Heart left ventricle (tissue), 16 donors: ENCODE results near the gene SCRN2. TPM values are rescaled to one million over a fixed set of nuclear protein-coding genes. Genes with fewer than 3 reads are reported as not detected.
A peak's percentile ranks its signal among the peaks of the same experiment; 100 is the strongest.

ENCODE experiments used
- ATAC-seq, 4 donors: fragments of 200-7000 bp; cut with Tn5 transposase; one replicate each; pipeline ENCODE4 v1.9.1; 2020 to 2022; ENCODE audit warnings: moderate library complexity in 4 of 4, mild to moderate bottlenecking in 3 of 4, moderate number of reproducible peaks in 1 of 4
- DNase-seq, 5 donors: peaks; one replicate each; pipeline ENCODE4 v3.0.0-alpha.2; 2020
- H3K27ac ChIP-seq, 12 donors: fragments of 200-600 bp; sonication (generic) in 4 of 12; one replicate each; pipeline versions ENCODE4 v1.5.0 to v1.8.0; 2016 to 2022; ENCODE audit warnings: mild to moderate bottlenecking in 2 of 12
- H3K27me3 ChIP-seq, 9 donors: fragments of 200-600 bp; sonication (generic) in 2 of 9; one replicate each; pipeline versions ENCODE4 v1.5.1 to v1.8.0; 2016 to 2022; ENCODE audit warnings: mild to moderate bottlenecking in 3 of 9
- H3K36me3 ChIP-seq, 9 donors: fragments of 200-600 bp; sonication (generic) in 2 of 9; one replicate each; pipeline versions ENCODE4 v1.5.0 to v1.8.0; 2018 to 2022; ENCODE audit warnings: mild to moderate bottlenecking in 2 of 9
- H3K4me1 ChIP-seq, 12 donors: fragments of 200-600 bp; sonication (generic) in 4 of 12; one replicate each; pipeline versions ENCODE4 v1.5.0 to v1.8.0; 2016 to 2022; ENCODE audit warnings: mild to moderate bottlenecking in 3 of 12
- H3K4me3 ChIP-seq, 12 donors: fragments of 200-600 bp; sonication (generic) in 4 of 12; one replicate each; pipeline versions ENCODE4 v1.5.0 to v1.8.0; 2017 to 2022; ENCODE audit warnings: mild to moderate bottlenecking in 9 of 12, moderate library complexity in 4 of 12
- H3K9me3 ChIP-seq, 12 donors: fragments of 200-600 bp; sonication (generic) in 4 of 12; one replicate each; pipeline versions ENCODE4 v1.5.0 to v1.8.0; 2016 to 2022; ENCODE audit warnings: mild to moderate bottlenecking in 1 of 12
- CTCF ChIP-seq, 12 donors: fragments of 200-600 bp; sonication (generic) in 4 of 12; IDR thresholded peaks; one replicate each; pipeline versions ENCODE4 v1.5.0 to v1.8.0; 2018 to 2022; ENCODE audit warnings: antibody characterized with exemption in 12 of 12, mild to moderate bottlenecking in 5 of 12
- POLR2A ChIP-seq, 2 donors: fragments of 450-650 bp; IDR thresholded peaks; one replicate each; pipeline ENCODE4 v1.6.1; 2017; ENCODE audit warnings: antibody characterized with exemption in 2 of 2, mild to moderate bottlenecking in 2 of 2, moderate library complexity in 2 of 2
- WGBS, 4 donors: extraction: QIAGEN DNeasy Blood & Tissue Kit in 2 of 4; methylation state at CpG; one replicate each; pipeline versions ENCODE4 v1.1.5 to v1.1.7; 2013 to 2018; 5-methylcytosine and 5-hydroxymethylcytosine counted together
- intact Hi-C, 10 donors: fragments of 100-400 bp; cut with DNase I; formaldehyde crosslinking; loops; one replicate each; pipeline versions ENCODE4 v1.11.1 to v1.14.2; 2022
- polyA plus RNA-seq, 2 donors: library from polyadenylated mRNA; stranded (reverse); fragments of 200-250 nt; gene quantifications; one replicate each; pipeline ENCODE4 v1.2.3, GENCODE V29; 2013
- total RNA-seq, 9 donors: library from RNA; depleted of rRNA in 2 of 9; stranded (reverse); fragments of >200 nt in 2 of 9; fragmentation: NEBNext Ultra II Directional in 3 of 9; extraction: Animal tissue kit (Norgen Biotek cat#: 25700) in 3 of 9; gene quantifications; one replicate each; pipeline versions ENCODE4 v1.1.0 to v1.2.4, GENCODE V29; 2016 to 2023
- donor health status: ischemic (EF 13 %, LVEDD 7.1; RV severe dilation, severe dysfunction).
- donor health status: healthy with polysubstance abuse.
- donor health status: DM: no; HTN: yes; CAD: no.
- donor health status: DM: no; HTN: no; CAD: no.
- donor health status: ischemic (EF 25% LVEDD 6.9; RV normal size, moderate dysfunction).
- donor health status: ischemic (EF 25% LVEDD 5.7; RV mildly dilated, moderate dysfunction).
- donor health status: healthy.
- donor health status: DM: yes; HTN: yes; CAD: no.
- donor health status: ischemic (EF 35%, LVEDD 5.7; RV mildly dilated, moderate dysfunction).
- donor health status: nonischemic (EF 11% LVEDD 7.7; RV severe dilation, severe dysfunction).
- donor health status: DM: yes; HTN: yes; CAD: no.
- donor health status: PGD.
- donor health status: ischemic (EF 29% LVEDD 5.4; RV normal size, mild dysfunction).
- donor health status: nonischemic (EF 23%, LVEDD 6.1; RV moderate dilation, normal function).

The SCRN2 gene
- total and polyA plus RNA-seq, 11 donors, result 17.5 to 58.5 (median 33.9) TPM

- DNase-seq (peak in 1 of 5 donors; percentile 6), ATAC-seq (no peak)
- H3K27me3 ChIP-seq, result no peaks in the 10 kb centered on the region
- peaks cover 0 to 6% (median under 1%) of the 10 kb centered on the region in 12 donors for H3K4me1 ChIP-seq
- H3K36me3 ChIP-seq, result peaks cover 0 to 92% (median 67%) of the 10 kb centered on the region in 9 donors
- H3K9me3 ChIP-seq, result no peaks in the 10 kb centered on the region
- TF ChIP-seq CTCF (IDR thresholded peaks at IDR 0.05) (no peak), POLR2A (IDR thresholded peaks at IDR 0.05) (no peak)
- H3K27ac ChIP-seq, result no peak overlapping the region
- H3K4me3 ChIP-seq, result no peak overlapping the region
- intact Hi-C loops, result no loop called here
- 91 to 97% (median 95%) methylated on average over 18 to 21 of the region's 21 CpGs for WGBS, 4 donors
Measured at GRCh38 chr17:47815106-47815918, 25.8 kb downstream of the SCRN2 start.

GRCh38 chr17:47813512-47814031 lies 27.5 kb downstream of the SCRN2 start:
- H3K9me3 ChIP-seq, result no peaks in the 10 kb centered on the region
- H3K27ac ChIP-seq, result no peak overlapping the region
- peaks cover 0 to 99% (median 78%) of the 10 kb centered on the region in 9 donors for H3K36me3 ChIP-seq
- ATAC-seq (no peak), DNase-seq (no peak)
- H3K4me3 ChIP-seq, result no peak overlapping the region
- intact Hi-C loops, result no loop called here
- peaks cover 0 to 4% (median 0%) of the 10 kb centered on the region in 12 donors for H3K4me1 ChIP-seq
- 96 to 98% (median 96%) methylated on average over 12 to 22 of the region's 22 CpGs for WGBS, 4 donors
- TF ChIP-seq CTCF (IDR thresholded peaks at IDR 0.05), result no peak
- TF ChIP-seq POLR2A (IDR thresholded peaks at IDR 0.05), result no peak
- H3K27me3 ChIP-seq, result no peaks in the 10 kb centered on the region

GRCh38 chr17:47813077-47813476 lies 28.0 kb downstream of the SCRN2 start:
- no peak for TF ChIP-seq POLR2A (IDR thresholded peaks at IDR 0.05)
- no peak for TF ChIP-seq CTCF (IDR thresholded peaks at IDR 0.05)
- H3K27me3 ChIP-seq, result no peaks in the 10 kb centered on the region
- 92 to 96% (median 95%) methylated on average over 14 of the region's 14 CpGs for WGBS, 4 donors
- peaks cover 0 to 4% (median 0%) of the 10 kb centered on the region in 12 donors for H3K4me1 ChIP-seq
- ATAC-seq, result no peak
- intact Hi-C loops, result no loop called here
- H3K9me3 ChIP-seq, result no peaks in the 10 kb centered on the region
- H3K36me3 ChIP-seq, result peaks cover 0 to 99% (median 78%) of the 10 kb centered on the region in 9 donors
- no peak overlapping the region for H3K27ac ChIP-seq
- no peak overlapping the region for H3K4me3 ChIP-seq
- DNase-seq, result peak in 2 of 5 donors; percentile 3 to 21

GRCh38 chr17:47812146-47812920 lies 28.7 kb downstream of the SCRN2 start:
- no peaks in the 10 kb centered on the region for H3K9me3 ChIP-seq
- ATAC-seq (no peak), DNase-seq (peak in 1 of 5 donors; percentile 12)
- no peaks in the 10 kb centered on the region for H3K27me3 ChIP-seq
- intact Hi-C loops, result no loop called here
- peaks cover 0 to 99% (median 77%) of the 10 kb centered on the region in 9 donors for H3K36me3 ChIP-seq
- H3K27ac ChIP-seq, result no peak overlapping the region
- H3K4me3 ChIP-seq, result no peak overlapping the region
- H3K4me1 ChIP-seq, result peaks cover 0 to 4% (median 0%) of the 10 kb centered on the region in 12 donors
- WGBS, 4 donors, result 83 to 89% (median 85%) methylated on average over 18 of the region's 18 CpGs
- TF ChIP-seq CTCF (IDR thresholded peaks at IDR 0.05), result no peak
- TF ChIP-seq POLR2A (IDR thresholded peaks at IDR 0.05), result no peak
